HEK293 (cell line): ENCODE data around the gene TCF7L1.

Experiments
- CTCF ChIA-PET: fragments of 350-600 bp; formaldehyde crosslinking; extraction: SDS; loops from one replicate; lab custom pipeline; 2021; ENCODE audit warnings: antibody characterized with exemption; lab: Yijun Ruan, JAX
- POLR2A ChIA-PET: fragments of 300-600 bp; formaldehyde crosslinking; extraction: SDS; loops from one replicate; lab custom pipeline; 2020; ENCODE audit warnings: antibody characterized with exemption, inconsistent platforms; lab: Yijun Ruan, JAX
- H3K27ac ChIP-seq: fragments of 200-500 bp; sonication (Bioruptor generic); 2 replicates; pipeline ENCODE4 v1.5.1; 2014; ENCODE audit warnings: low read depth, low read length, control low read depth, inconsistent platforms; ENCODE audit errors: extremely low read depth
- H3K36me3 ChIP-seq, 2 experiments: fragments of 200-500 bp in 1 of 2; sonication (Bioruptor generic) in 1 of 2; 1 replicate in 1 of 2; 2 replicates in 1 of 2; pipeline ENCODE4 v1.5.1; 2014 to 2017; ENCODE audit warnings: inconsistent platforms in 2 of 2, low read length in 2 of 2; ENCODE audit not compliant: control insufficient read depth in 2 of 2, insufficient read depth in 1 of 2
- H3K4me1 ChIP-seq: fragments of 200-500 bp; sonication (Bioruptor generic); 2 replicates; pipeline ENCODE4 v1.5.1; 2014; ENCODE audit warnings: mild to moderate bottlenecking, low read length, inconsistent platforms; ENCODE audit not compliant: control insufficient read depth, insufficient read depth
- H3K4me3 ChIP-seq: 2 replicates; pipeline ENCODE4 v1.5.1; 2011; ENCODE audit warnings: low read depth, mild to moderate bottlenecking, control low read depth, low read length, moderate library complexity
- H3K9me3 ChIP-seq: fragments of 200-500 bp; sonication (Bioruptor generic); 2 replicates; pipeline ENCODE4 v1.5.1; 2014; ENCODE audit warnings: low read depth, low read length, inconsistent platforms; ENCODE audit not compliant: control insufficient read depth, insufficient read depth
- AEBP2 ChIP-seq: fragments of 450-650 bp; formaldehyde crosslinking; IDR thresholded peaks from 2 replicates; pipeline ENCODE4 v1.5.1; 2016; ENCODE audit warnings: missing biosample characterization, missing genetic modification characterization, borderline replicate concordance
- GFI1B ChIP-seq: fragments of 450-650 bp; formaldehyde crosslinking; IDR thresholded peaks from 2 replicates; pipeline ENCODE4 v1.5.1; 2016; ENCODE audit warnings: missing biosample characterization, missing genetic modification characterization
- HIC1 ChIP-seq: fragments of 450-650 bp; formaldehyde crosslinking; IDR thresholded peaks from 2 replicates; pipeline ENCODE4 v1.5.1; 2016; ENCODE audit warnings: missing biosample characterization, missing genetic modification characterization
- KLF9 ChIP-seq: fragments of 450-650 bp; formaldehyde crosslinking; IDR thresholded peaks from 2 replicates; pipeline ENCODE4 v1.5.1; 2016; ENCODE audit warnings: missing biosample characterization, missing genetic modification characterization, low read depth
- MEIS1 ChIP-seq: sonication (generic); formaldehyde crosslinking; IDR thresholded peaks from 2 replicates; pipeline ENCODE4 v1.8.1; 2022; ENCODE audit warnings: missing genetic modification reagents, mild to moderate bottlenecking, borderline replicate concordance
- PRDM4 ChIP-seq: fragments of 450-650 bp; formaldehyde crosslinking; IDR thresholded peaks from 2 replicates; pipeline ENCODE4 v1.5.1; 2017; ENCODE audit warnings: missing biosample characterization, missing genetic modification characterization
- RBAK ChIP-seq: fragments of 450-650 bp; formaldehyde crosslinking; IDR thresholded peaks from 2 replicates; pipeline ENCODE4 v1.5.1; 2016; ENCODE audit warnings: missing biosample characterization, missing genetic modification characterization
- TSHZ1 ChIP-seq: fragments of 450-650 bp; formaldehyde crosslinking; IDR thresholded peaks from 2 replicates; pipeline ENCODE4 v1.5.1; 2016; ENCODE audit warnings: missing biosample characterization, missing genetic modification characterization, borderline replicate concordance
- WT1 ChIP-seq: fragments of 450-650 bp; formaldehyde crosslinking; IDR thresholded peaks from 2 replicates; pipeline ENCODE4 v1.5.1; 2016; ENCODE audit warnings: missing biosample characterization, missing genetic modification characterization
- YY1 ChIP-seq: fragments of 450-650 bp; formaldehyde crosslinking; IDR thresholded peaks from 2 replicates; pipeline ENCODE4 v1.5.1; 2018; ENCODE audit warnings: missing biosample characterization, missing genetic modification characterization
- ZNF155 ChIP-seq: fragments of 450-650 bp; formaldehyde crosslinking; IDR thresholded peaks from 2 replicates; pipeline ENCODE4 v1.5.1; 2016; ENCODE audit warnings: missing biosample characterization, missing genetic modification characterization
- ZNF174 ChIP-seq: fragments of 450-650 bp; formaldehyde crosslinking; IDR thresholded peaks from 2 replicates; pipeline ENCODE4 v1.5.0; 2017; ENCODE audit warnings: missing biosample characterization, mild to moderate bottlenecking, missing genetic modification characterization
- ZNF19 ChIP-seq: fragments of 450-650 bp; formaldehyde crosslinking; IDR thresholded peaks from 2 replicates; pipeline ENCODE4; 2016; ENCODE audit warnings: missing biosample characterization, missing genetic modification characterization, low read depth
- ZNF202 ChIP-seq: fragments of 450-650 bp; formaldehyde crosslinking; IDR thresholded peaks from 2 replicates; pipeline ENCODE4 v1.5.1; 2016; ENCODE audit warnings: missing biosample characterization, missing genetic modification characterization, borderline replicate concordance
- ZNF280C ChIP-seq: fragments of 450-650 bp; formaldehyde crosslinking; IDR thresholded peaks from 2 replicates; pipeline ENCODE4 v1.5.1; 2016; ENCODE audit warnings: missing biosample characterization, missing genetic modification characterization
- ZNF324 ChIP-seq: fragments of 450-650 bp; formaldehyde crosslinking; IDR thresholded peaks from 2 replicates; pipeline ENCODE4 v1.5.1; 2016; ENCODE audit warnings: missing biosample characterization, missing genetic modification characterization
- ZNF521 ChIP-seq: fragments of 450-650 bp; formaldehyde crosslinking; IDR thresholded peaks from 2 replicates; pipeline ENCODE4 v1.5.1; 2017; ENCODE audit warnings: missing biosample characterization, mild to moderate bottlenecking, missing genetic modification characterization
- ZNF623 ChIP-seq: fragments of 450-650 bp; formaldehyde crosslinking; IDR thresholded peaks from 2 replicates; pipeline ENCODE4 v1.5.1; 2016; ENCODE audit warnings: missing biosample characterization, missing genetic modification characterization
- ZNF791 ChIP-seq: fragments of 450-650 bp; formaldehyde crosslinking; IDR thresholded peaks from 2 replicates; pipeline ENCODE4 v1.5.1; 2016; ENCODE audit warnings: missing biosample characterization, missing genetic modification characterization

Gene TCF7L1

GRCh38 chr2:85116207-85116606 lies 17.0 kb upstream of the TCF7L1 start (continued):
- TF ChIP-seq HIC1 (tag by site-specific recombination), result no peak

GRCh38 chr2:85119900-85120299 lies 13.3 kb upstream of the TCF7L1 start:
- TF ChIP-seq AEBP2 (tag by site-specific recombination), result no peak
- TF ChIP-seq RBAK, result no peak
- no peak for TF ChIP-seq ZNF280C (tag by site-specific recombination)
- TF ChIP-seq YY1, result no peak
- TF ChIP-seq WT1, result no peak
- TF ChIP-seq TSHZ1 (tag by site-specific recombination), result no peak
- no peak for TF ChIP-seq ZNF521 (tag by site-specific recombination)
- no peak for TF ChIP-seq ZNF791
- no peak for TF ChIP-seq ZNF174 (tag by site-specific recombination)
- TF ChIP-seq KLF9 (tag by site-specific recombination), result no peak
- no peak for TF ChIP-seq ZNF202 (tag by site-specific recombination)
- TF ChIP-seq PRDM4 (tag by site-specific recombination), result no peak
- TF ChIP-seq ZNF155 (tag by site-specific recombination), result no peak
- TF ChIP-seq ZNF623 (tag by site-specific recombination), result no peak
- no peak for TF ChIP-seq ZNF19 (tag by site-specific recombination)
- TF ChIP-seq ZNF324, result no peak
- TF ChIP-seq GFI1B, result no peak
- no peak for TF ChIP-seq MEIS1 (CRISPR knock-in tag)
- TF ChIP-seq, all 188 proteins: peak for 0
- Histone ChIP-seq H3K4me1 (no peaks in the 10 kb centered on the region), H3K9me3 (no peaks in the 10 kb centered on the region), H3K27ac (no peak overlapping the region), H3K36me3 (no peaks in the 10 kb centered on the region), H3K4me3 (no peak overlapping the region)
- ChIA-PET POLR2A (no interaction called here), CTCF (interaction anchor here (0.7 to 0.9 kb wide), 2 partner anchors 22 to 42 kb away, joined by 3 to 7 read pairs; no protein-coding TSS in a partner anchor)
